Renal cortex interstitium (tissue), 11 donors: ENCODE results near the gene GFM1. TPM values are rescaled to one million over a fixed set of nuclear protein-coding genes. Genes with fewer than 3 reads are reported as not detected.
A peak's percentile ranks its signal among the peaks of the same experiment; 100 is the strongest.

Experiments
- DNase-seq, 11 donors: peaks; one replicate each; pipeline ENCODE4 v3.0.0-alpha.2; 2013; ENCODE audit warnings: low read depth in 9 of 11, low spot score in 4 of 11; ENCODE audit errors: extremely low read depth in 1 of 11
- polyA plus RNA-seq, 3 donors: library from polyadenylated mRNA; unstranded; fragments of 120-200 nt; gene quantifications; one replicate each; pipeline ENCODE4 v1.2.1, GENCODE V29; 2013; ENCODE audit not compliant: insufficient read length in 3 of 3

The GFM1 gene
- polyA plus RNA-seq, 3 donors, result 44.4 to 52.5 (median 48.9) TPM

DNA sequence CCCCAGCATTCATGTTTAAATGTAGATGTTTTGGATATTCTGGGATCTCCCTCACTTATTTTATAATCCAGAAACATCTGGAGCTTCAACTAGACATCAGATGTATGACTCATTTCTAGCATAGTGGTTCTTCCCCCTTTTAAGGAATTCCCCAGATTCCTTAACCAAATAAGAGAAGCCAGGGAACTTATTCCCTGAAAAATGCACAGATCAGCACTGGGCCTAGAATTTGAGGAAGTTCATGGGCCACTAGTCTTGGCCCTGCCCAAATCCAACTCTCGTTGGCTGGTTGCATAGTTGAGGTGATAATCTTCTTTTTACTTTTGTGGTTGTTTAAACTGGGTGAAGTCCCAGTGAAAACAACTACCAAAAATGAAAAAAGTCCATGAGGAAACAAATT is 67.6 kb downstream of the GFM1 start:
- DNase-seq, result no peak

- no peak for DNase-seq
Observed at GRCh38 chr3:158712443-158712842, 68.1 kb downstream of the GFM1 start.

DNA sequence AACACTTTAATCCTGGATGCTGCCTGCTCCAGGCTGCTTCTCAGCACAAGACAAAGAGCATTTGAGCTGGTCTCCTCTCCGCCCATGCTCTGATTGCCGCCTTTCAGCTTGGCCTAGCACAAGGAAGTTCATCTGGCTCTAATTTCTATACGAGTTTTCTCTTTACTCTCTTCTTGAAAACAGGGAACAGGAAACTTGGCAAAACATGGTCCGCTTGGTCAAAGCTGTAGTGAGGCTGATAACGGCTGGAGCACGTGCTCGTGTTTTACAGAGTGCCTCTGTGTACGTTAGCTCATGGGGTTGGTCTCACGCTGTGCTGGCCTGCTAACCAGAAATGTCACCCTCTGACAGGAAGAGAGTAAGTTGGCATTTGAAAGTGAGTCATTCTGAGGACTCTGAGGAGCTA is 68.8 kb downstream of the GFM1 start:
- no peak for DNase-seq

DNA sequence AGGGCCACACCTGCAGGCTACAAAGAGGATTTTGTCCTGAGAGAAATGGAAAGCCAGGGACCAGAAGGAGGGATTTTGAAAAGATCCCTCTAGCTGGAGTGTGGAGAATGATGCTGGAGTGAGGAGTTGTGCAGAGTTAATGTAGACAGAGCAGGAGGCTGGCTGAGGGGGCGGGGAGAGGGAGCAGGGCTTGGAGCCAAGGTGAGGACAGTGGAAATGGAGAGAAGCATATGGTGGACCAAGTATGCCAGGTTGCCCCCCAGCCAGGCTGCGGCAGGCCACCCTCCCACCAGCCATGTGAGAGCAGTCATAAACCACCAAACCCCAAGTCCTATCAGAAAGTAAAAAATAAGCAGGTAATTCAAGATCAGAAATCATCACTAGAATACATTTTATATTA is 73.2 kb downstream of the GFM1 start:
- DNase-seq, result no peak

DNA sequence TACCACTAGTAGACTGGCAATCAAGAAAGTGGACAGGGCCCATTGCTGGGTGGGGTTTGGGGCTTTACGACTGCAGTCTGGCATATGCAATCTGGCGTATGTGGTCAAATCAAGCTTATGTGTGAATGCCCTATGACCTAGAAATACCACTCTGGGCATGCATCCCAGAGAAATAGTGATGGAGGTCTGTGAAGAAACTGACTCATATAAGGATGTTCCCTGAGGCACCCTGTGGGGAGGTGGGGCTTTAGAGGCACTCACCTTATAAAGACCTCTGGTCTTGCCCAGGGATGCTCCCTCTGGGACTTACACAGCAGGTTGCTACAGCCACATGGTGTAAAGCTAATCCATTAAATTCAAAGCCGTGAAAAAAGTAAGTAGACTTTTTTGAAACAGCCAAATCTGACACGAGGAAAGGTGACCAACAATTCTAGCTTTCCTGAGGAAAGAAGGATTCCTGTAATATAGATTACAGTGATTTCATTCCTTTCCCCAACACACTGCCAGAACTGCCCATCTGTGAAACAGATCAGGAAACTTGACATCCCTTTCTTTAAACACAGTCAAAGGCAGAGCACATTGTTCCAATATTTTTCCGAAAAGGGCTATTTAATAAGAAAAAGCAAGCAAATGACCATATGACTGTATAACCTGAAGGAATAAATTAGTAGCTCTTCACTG is 74.3 kb downstream of the GFM1 start:
- no peak for DNase-seq

DNA sequence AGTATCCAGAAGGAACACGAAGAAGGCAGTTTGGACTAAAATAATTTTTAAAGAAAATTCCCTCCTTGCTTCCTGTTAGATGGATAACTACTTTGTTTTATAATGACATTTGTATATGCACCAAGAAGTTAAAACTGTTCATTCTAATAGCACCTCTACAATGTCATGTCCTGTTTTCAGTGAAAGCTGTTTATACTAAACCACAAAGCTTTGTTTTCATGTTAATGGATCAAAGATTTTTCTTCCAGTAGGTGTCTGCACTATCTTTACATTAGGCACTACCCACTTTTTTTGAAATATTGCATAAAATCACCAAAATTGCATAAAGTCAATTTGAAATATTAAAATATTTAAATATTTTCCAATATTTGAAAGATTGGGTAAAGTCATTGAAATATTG is 77.8 kb downstream of the GFM1 start:
- DNase-seq, result no peak

- no peak for DNase-seq
Observed at GRCh38 chr3:158723991-158724390, 79.7 kb downstream of the GFM1 start.

- DNase-seq, result no peak
Observed at GRCh38 chr3:158725348-158726011, 81.2 kb downstream of the GFM1 start.

DNA sequence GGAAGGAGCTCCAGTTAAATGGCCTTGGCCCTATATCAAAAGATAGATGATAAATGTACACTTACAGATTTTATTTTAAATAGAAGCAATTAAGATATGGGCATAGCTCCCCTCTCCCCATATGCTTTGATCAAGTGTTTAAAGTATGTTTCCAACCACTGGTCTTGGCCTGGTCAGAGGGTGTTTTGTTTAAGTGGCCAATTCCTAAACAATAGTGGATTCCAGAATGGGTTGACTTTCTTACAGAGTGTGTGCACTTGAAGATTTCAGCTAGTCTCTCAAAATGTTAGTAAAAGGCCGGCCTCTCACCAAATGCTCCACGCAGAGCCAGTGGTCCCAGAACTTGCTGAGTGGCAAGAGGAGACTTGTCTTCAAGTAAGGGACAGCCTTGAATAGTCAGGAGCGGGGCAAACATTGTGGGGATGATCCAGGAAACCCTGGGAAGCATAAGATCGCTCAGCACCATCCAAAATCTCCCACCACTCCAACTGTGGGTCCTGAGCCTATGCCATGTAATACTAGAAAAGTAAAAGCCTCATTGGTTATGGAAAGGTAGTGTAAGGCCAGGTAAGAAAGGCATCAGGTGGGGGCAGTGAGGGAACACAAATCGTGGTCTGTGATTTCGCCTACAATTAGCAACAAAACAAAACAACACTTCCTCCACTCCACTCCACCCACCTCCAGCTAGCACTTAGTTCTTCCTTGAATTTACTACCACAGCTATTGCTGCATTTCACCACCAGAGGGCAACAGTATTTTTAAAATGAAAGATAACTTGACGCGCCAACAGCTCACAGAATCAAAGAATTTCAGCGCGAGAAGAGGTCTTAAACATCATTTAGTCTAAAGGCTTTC is 83.1 kb downstream of the GFM1 start:
- DNase-seq, result peak in 9 of 11 donors; percentile 36 to 70 (median 64)

DNA sequence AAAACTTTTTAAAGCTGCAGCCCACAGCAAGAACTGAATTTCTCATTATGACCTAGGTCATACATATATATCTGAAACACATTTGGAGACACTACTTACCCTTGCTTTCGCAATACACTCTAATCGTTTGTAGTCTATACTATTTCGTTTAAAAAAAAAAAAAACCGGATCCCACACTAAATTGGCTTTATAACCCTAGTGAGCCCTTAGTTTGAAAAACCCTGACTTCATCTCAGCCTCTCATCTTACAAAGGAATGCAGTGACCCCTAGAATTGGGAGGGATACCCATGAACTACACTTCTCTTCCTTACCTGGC is 83.7 kb downstream of the GFM1 start:
- no peak for DNase-seq

- DNase-seq, result no peak
Observed at GRCh38 chr3:158728851-158729250, 84.5 kb downstream of the GFM1 start.

GRCh38 chr3:158731486-158731885 is 87.2 kb downstream of the GFM1 start:
- DNase-seq, result no peak

- peak in 7 of 11 donors; percentile 50 to 62 (median 57) for DNase-seq
Observed at GRCh38 chr3:158731938-158732855, 87.9 kb downstream of the GFM1 start, which contains the start of gene RARRES1. RARRES1 (minus strand) TSS chr3:158732457; CDS start chr3:158732415, 42 bp downstream.

GRCh38 chr3:158732856-158733200 is 88.5 kb downstream of the GFM1 start:
- DNase-seq, result no peak

DNA sequence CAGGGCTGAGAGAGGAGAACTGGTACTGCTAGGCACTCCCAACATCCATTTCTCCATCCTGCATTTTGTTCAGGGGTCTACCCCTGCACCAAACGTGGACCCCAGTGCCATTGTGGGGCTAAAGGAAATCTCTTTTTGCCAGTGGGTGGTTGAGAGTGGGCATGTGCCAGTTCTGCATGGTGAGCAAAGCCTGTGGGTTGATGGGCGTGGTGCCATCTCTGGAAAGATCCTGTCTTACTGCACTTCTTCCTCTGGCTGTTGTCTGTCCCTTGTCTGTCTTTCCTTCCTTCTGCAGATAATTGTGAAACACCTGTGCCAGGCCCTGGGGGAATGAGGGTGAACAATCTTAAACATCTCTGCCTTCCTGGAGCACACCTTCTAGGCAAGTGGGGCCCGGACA is 89.3 kb downstream of the GFM1 start:
- DNase-seq, result no peak

- no peak for DNase-seq
Observed at GRCh38 chr3:158735296-158736033, 91.1 kb downstream of the GFM1 start.

DNA sequence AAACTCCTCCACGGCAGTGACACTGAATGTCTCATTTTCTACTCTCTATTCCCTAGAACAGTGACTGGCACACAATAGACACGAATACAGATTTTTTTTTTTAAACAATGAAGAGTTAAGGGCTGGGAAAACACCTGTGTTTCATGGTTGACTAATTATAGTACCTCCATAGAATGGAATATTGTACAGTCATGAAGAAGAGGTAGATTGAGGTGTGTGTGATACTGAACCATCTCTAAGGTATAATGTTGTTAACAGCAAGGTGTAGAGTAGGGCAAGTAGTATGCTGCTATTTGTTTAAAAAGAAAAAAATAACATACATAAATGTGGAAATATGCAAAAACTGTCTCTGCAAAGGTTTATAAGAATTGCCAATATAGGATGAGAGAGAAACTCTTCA is 93.1 kb downstream of the GFM1 start:
- DNase-seq, result no peak

- no peak for DNase-seq
Observed at GRCh38 chr3:158737976-158738615, 93.8 kb downstream of the GFM1 start.
